ENCODE measurements around the gene NTM. TPM values are rescaled to one million over a fixed set of nuclear protein-coding genes. Genes with fewer than 3 reads are reported as not detected.

NTM gene
- total and polyA plus RNA-seq, 2 of the 8 experiments (the other 6 are each of a cell fraction or from before 2014, with no cell fraction given): 13.4 to 20.0 TPM

GRCh38 chr11:131895865-131896264, 525.5 kb downstream of the NTM start:
- ChIA-PET POLR2A (ENCODE audit: partially characterized antibody) (no interaction called here), CTCF (ENCODE audit: partially characterized antibody) (interaction anchor here (0.6 to 22.7 kb wide), 8 partner anchors 9 to 242 kb away, joined by 3 to 310 read pairs (median 6); no protein-coding TSS in a partner anchor)
- Histone ChIP-seq H3K4me2 (ENCODE audit: insufficient read depth in 1 of 2, low read depth in 2 of 2, low read length in 2 of 2) (no peak overlapping the region), H3K4me1 (replicated peaks in 1 of 4; ENCODE audit: control insufficient read depth in 3 of 4, insufficient read depth in 4 of 4, low read length in 3 of 4) (peaks cover 6 to 12% (median 11%) of the 10 kb centered on the region in 4 experiments), H4K8ac (ENCODE audit: extremely low read depth, insufficient read depth, low read length) (no peak overlapping the region), H3K9me3 (ENCODE audit: insufficient read depth in 2 of 2, low read depth in 1 of 2, low read length in 1 of 2) (no peaks in the 10 kb centered on the region), H2AFZ (ENCODE audit: low read length) (no peak overlapping the region), H2BK20ac (ENCODE audit: low read length) (no peak overlapping the region), H3K14ac (ENCODE audit: insufficient read length) (no peak overlapping the region), H3K4me3 (ENCODE audit: extremely low read depth in 1 of 4, insufficient read depth in 2 of 4, low read depth in 3 of 4, low read length in 4 of 4) (no peak overlapping the region), H3K79me2 (ENCODE audit: control insufficient read depth in 1 of 2, insufficient read depth in 2 of 2, low read length in 2 of 2) (no peaks in the 10 kb centered on the region), H3K56ac (replicated peaks; ENCODE audit: insufficient read length, low read depth, low read length) (no peak overlapping the region), H3K36me3 (ENCODE audit: control insufficient read depth in 2 of 4, insufficient read depth in 4 of 4, low read length in 3 of 4) (no peaks in the 10 kb centered on the region), H4K91ac (replicated peaks; ENCODE audit: insufficient read length, low read length) (no peak overlapping the region), H3K9ac (replicated peaks in 1 of 4; ENCODE audit: extremely low read depth in 1 of 4, low read depth in 3 of 4, low read length in 3 of 4) (no peak overlapping the region), H3K4ac (replicated peaks; ENCODE audit: insufficient read length, low read depth, low read length) (no peak overlapping the region), H4K5ac (ENCODE audit: insufficient read length, low read depth, low read length) (no peak overlapping the region), H4K20me1 (replicated peaks in 1 of 2; ENCODE audit: control insufficient read depth in 1 of 2, insufficient read depth in 2 of 2, low read length in 2 of 2) (no peaks in the 10 kb centered on the region), H3K79me1 (ENCODE audit: low read depth, low read length) (no peaks in the 10 kb centered on the region), H2BK12ac (ENCODE audit: low read depth, low read length) (no peak overlapping the region), H2BK15ac (ENCODE audit: low read length) (no peak overlapping the region), H2BK120ac (replicated peaks; ENCODE audit: low read depth, low read length) (no peak overlapping the region), H3K23me2 (ENCODE audit: low read depth, low read length) (no peaks in the 10 kb centered on the region), H3K27ac (ENCODE audit: low read depth, low read length) (no peak overlapping the region), H2BK5ac (ENCODE audit: low read depth, low read length) (no peak overlapping the region), H2AK5ac (ENCODE audit: low read depth, low read length) (no peak overlapping the region), H3K18ac (ENCODE audit: extremely low read depth, low read length) (no peak overlapping the region), H3K23ac (ENCODE audit: insufficient read length) (no peak overlapping the region), H3K27me3 (replicated peaks in 1 of 4; ENCODE audit: control insufficient read depth in 3 of 4, extremely low read depth in 1 of 4, insufficient read depth in 3 of 4, low read length in 3 of 4) (no peaks in the 10 kb centered on the region)
- no peak for DNase-seq (ENCODE audit: low read depth in 1 of 2, low spot score in 2 of 2)
- TF ChIP-seq CREB1 (IDR thresholded peaks at IDR 0.05) (no peak), CTCF (IDR thresholded peaks at IDR 0.05; ENCODE audit: control extremely low read depth in 1 of 3, insufficient read depth in 1 of 3, low read depth in 1 of 3, low read length in 3 of 3) (peak in 1 of 3 experiments; percentile 17; a peak in 1 of 4 replicates)
- no peak for FAIRE-seq
- WGBS, 2 experiments (ENCODE audit: extremely low coverage in 1 of 2, insufficient coverage in 1 of 2, insufficient read length in 1 of 2, insufficient replicate concordance in 2 of 2, low coverage in 1 of 2, low lambda C conversion rate in 2 of 2, missing lambda C conversion rate in 1 of 2): 87% methylated on average over 2 of the region's 2 CpGs; no CpG with 5 or more reads in 1 of the 2 experiments
